Measurements from ENCODE around the gene COPE.

DNA sequence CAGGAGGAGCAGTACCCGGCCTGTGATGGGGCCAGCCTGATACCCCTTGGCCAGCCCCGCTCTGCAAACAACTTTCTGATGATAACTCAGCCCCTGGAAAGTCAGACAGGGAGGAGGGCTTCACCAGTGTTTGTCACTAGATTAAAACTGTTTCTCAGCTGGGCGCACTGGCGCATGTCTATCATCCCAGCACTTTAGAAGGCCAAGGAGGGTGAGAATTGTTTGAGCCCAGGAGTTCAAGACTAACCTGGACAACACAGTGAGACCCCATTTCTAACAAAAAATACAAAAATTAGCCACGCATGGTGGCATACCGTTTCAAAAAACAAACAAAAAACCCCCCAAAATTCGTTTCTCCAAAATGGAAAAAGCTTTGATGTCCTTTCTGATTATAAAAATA is 17.7 kb downstream of the COPE start:
- TF ChIP-seq, protein P1, sequence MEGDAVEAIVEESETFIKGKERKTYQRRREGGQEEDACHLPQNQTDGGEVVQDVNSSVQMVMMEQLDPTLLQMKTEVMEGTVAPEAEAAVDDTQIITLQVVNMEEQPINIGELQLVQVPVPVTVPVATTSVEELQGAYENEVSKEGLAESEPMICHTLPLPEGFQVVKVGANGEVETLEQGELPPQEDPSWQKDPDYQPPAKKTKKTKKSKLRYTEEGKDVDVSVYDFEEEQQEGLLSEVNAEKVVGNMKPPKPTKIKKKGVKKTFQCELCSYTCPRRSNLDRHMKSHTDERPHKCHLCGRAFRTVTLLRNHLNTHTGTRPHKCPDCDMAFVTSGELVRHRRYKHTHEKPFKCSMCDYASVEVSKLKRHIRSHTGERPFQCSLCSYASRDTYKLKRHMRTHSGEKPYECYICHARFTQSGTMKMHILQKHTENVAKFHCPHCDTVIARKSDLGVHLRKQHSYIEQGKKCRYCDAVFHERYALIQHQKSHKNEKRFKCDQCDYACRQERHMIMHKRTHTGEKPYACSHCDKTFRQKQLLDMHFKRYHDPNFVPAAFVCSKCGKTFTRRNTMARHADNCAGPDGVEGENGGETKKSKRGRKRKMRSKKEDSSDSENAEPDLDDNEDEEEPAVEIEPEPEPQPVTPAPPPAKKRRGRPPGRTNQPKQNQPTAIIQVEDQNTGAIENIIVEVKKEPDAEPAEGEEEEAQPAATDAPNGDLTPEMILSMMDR (IDR thresholded peaks at IDR 0.05): no peak
- TF ChIP-seq POLR2AphosphoS5 (IDR thresholded peaks at IDR 0.05): no peak

All from gastroesophageal sphincter (tissue), 3 donors.